Measurements from ENCODE around the gene COX4I1.

GRCh38 chr16:85749771-85750145 lies 49.7 kb upstream of the COX4I1 start:
- TF ChIP-seq, protein P1, sequence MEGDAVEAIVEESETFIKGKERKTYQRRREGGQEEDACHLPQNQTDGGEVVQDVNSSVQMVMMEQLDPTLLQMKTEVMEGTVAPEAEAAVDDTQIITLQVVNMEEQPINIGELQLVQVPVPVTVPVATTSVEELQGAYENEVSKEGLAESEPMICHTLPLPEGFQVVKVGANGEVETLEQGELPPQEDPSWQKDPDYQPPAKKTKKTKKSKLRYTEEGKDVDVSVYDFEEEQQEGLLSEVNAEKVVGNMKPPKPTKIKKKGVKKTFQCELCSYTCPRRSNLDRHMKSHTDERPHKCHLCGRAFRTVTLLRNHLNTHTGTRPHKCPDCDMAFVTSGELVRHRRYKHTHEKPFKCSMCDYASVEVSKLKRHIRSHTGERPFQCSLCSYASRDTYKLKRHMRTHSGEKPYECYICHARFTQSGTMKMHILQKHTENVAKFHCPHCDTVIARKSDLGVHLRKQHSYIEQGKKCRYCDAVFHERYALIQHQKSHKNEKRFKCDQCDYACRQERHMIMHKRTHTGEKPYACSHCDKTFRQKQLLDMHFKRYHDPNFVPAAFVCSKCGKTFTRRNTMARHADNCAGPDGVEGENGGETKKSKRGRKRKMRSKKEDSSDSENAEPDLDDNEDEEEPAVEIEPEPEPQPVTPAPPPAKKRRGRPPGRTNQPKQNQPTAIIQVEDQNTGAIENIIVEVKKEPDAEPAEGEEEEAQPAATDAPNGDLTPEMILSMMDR (IDR thresholded peaks at IDR 0.05) = no peak
- TF ChIP-seq POLR2A (IDR thresholded peaks at IDR 0.05) (no peak), POLR2AphosphoS5 (IDR thresholded peaks at IDR 0.05; ENCODE audit: insufficient read depth in 1 of 2, low read depth in 1 of 2) (no peak)
